ENCODE data around the gene ADGRL1.

ADGRL1 gene

DNA sequence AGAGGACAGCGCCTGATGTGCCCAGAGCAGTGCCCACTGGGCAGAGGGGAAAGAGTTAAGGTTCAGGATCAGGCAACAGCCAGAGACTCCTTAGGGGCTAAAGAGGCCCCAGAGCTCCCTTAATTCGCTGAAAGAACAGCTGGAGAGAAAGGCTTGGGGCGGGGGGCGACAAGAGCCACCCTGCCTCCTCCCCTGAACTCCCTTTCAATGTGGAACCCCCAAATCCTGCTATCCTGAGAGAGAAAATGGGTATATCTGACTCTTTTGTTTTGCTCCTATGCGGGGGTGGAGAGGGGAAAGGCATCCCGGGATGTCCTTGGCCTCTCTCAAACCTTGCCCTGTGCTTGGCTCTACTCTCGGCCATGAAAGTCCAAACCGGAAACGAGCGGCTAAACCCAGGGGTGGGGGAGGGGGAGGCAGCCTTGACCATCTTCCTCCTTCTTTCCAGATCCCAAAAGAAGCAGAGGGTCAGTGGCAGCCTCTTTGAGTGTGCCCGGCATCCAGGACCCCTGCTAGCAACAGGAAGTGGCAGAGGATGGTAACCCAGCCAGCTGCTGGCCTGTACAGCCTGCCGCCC is 93.1 kb downstream of the ADGRL1 start:
- no peak for DNase-seq (ENCODE audit: low spot score)

DNA sequence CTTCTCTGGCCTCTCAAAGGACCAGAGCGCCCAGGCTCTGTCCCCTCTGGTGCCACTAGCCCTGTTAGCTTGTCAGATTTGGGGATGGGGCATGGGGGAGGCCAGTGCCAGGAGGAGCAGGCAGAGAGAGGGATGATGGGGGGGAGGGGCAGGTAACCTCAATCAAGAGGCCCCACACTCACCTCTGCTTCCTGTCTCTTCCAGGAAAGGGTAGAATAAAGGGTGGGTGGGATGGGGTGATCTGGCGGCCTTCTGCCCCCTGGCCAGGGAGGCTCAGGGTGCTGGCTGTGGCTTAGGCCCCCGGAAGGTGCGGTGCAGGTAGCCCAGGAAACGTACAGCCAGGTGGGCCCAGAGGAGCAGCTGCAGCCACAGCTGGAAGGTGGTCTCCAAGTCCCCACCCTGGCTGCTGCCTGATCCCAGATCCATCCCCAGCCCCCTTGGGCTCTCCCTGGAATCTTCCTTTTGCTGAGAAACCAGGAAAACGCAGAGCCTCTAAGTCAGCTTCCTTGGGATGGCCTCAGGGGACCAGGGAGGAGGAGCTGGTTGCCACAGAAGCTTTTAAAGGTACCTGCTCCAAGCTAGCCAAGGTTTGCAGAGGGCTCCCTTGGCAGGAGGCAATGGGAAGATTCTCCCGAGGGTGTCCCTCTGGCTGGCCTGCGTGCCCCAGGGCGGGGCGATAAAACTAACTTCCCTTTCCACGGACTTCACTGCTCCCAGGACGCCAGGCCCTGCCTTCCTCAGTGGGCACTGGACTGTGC is 93.7 kb downstream of the ADGRL1 start:
- no peak for DNase-seq (ENCODE audit: low spot score)

DNA sequence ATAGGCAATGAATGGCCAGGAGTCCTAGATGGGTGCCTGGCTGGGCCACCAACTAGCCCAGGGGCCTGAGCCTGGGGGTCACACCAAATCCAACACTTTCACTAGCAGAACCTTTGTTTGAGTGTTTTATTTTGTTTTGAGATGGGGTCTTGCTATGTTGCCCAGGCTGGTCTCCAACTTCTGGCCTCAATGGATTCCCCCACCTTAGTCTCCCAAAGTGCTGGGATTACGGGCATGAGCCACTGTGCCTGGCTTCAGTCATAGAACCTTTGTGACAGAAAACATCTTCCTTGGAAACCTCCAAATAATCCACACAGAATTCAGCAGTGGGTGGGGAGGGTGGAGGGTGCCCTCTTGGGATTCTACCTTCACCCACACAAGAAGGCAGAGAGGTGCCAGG is 94.5 kb downstream of the ADGRL1 start:
- DNase-seq (ENCODE audit: low spot score): no peak

DNA sequence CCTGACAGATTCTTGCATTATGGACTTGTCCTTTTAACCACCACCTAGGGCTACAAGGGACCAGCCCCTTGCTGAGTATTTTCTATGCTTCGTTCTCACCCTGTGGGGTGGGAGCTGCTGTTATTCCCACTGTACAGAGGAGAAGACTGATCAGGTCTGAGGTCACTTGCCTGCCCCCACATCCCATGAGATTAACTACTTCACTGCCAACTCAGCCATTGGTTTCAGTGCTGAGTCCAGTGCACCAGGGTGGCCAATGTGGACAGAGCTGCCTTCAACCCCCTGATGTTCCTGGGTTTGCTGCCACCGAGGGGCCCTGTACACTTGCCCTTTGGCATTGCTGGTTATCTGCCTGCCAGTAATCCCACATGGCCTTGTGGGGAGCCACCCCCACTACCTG is 95.3 kb downstream of the ADGRL1 start:
- DNase-seq (ENCODE audit: low spot score): no peak

DNA sequence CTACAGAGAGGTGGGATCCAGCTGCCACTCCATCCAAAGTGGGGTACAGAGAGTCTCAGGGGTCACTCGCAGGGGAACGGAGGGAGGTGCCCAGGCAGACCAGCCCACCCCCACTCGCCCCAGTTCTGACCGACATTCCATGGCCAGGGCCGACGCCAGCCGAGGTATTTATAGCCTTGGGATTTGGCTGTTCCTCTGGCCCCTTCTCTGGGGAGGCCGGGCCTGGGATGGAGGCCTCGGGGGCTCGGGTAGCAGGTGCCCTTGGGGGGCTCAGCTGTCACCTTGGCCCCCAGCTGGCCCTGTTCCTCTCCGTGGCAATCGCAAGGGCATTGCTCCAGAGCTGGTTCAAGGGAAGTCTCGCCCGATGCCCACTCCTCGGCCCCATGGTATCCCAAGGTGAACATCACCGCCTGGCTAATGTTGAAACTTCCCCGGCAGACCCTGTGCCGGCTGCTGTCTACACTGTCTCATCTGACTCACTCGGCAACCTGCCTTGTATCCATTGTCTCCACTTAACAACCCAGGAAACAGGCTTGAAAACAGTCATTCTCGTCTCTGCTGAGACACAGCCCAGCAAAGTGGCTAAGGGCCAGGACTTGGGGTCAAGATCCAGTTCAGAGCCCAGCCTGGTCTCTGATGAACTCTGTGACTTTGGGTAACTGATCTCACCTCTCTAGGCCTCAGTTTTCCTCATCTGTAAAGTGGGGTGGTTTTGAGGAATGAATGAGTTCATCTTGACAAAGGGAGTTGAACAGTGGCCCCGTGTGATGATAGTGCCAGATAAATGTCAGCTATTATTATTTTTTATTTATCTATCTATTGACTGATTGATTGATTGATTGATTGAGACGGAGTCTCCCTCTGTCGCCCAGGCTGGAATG is 98.1 kb downstream of the ADGRL1 start:
- DNase-seq (ENCODE audit: low spot score): no peak

DNA sequence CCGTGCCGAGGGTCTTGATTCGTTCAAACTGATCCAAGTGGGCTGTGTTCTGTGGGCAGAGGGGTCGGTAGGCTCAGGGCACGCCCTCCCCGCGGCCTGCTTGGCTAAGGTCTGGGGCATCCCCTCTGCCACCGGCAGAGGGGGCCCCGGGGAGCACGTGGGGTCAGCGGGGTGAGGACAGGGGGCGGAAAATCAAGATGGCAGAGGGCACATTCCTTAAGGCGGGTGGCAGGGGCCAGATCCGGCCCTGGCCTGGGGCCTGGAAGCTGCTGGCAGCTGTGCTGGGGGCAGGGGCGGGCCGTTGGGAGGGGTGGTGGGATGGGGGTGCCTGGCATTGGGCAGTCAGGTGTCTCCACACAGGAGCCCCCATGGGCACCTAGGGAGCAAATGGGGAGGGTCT is 99.1 kb downstream of the ADGRL1 start:
- no peak for DNase-seq (ENCODE audit: low spot score)

DNA sequence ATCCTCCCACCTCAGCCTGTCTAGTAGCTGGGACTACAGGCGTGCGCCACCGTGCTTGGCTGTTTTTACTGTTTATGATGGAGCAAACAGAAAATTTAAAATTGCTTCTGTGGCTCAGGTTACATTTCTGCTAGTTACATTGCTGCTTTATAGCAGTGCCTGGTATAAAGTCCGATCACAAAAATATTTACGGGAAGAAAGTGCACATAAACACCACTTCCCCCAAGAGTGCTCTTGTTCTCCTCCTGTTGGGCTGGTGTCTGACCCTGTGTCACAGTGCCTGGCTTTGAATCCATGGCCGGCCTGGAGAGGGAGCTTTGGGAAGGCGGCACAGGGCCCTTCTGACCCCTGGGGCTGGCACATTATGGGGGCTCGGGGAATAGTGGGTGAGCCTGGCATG is 100.3 kb downstream of the ADGRL1 start:
- no peak for DNase-seq (ENCODE audit: low spot score)

GRCh38 chr19:14103310-14103709 is 102.7 kb downstream of the ADGRL1 start:
- DNase-seq (ENCODE audit: low spot score): no peak

DNA sequence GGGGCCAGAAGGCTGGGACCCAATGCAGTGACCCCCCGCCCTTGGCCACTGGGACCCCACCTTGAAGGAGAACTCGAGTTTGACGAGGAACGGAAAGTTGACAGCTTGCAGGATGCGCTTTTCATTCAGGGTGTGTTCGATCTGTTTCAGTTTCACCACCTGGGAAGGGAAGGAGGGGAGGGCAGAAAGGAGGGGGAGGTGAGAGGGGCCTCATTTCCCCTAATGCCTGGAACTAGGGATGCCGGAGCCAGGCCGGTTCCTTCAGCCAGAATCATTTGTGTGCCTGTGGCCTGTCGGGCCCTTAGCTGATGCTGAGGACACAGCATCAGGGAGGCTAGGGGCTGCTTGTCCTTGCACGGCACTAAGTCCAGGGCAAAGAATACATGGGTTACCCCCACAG is 103.2 kb downstream of the ADGRL1 start:
- no peak for DNase-seq (ENCODE audit: low spot score)

- DNase-seq (ENCODE audit: low spot score): no peak
Observed at GRCh38 chr19:14102102-14102696, 103.8 kb downstream of the ADGRL1 start.

DNA sequence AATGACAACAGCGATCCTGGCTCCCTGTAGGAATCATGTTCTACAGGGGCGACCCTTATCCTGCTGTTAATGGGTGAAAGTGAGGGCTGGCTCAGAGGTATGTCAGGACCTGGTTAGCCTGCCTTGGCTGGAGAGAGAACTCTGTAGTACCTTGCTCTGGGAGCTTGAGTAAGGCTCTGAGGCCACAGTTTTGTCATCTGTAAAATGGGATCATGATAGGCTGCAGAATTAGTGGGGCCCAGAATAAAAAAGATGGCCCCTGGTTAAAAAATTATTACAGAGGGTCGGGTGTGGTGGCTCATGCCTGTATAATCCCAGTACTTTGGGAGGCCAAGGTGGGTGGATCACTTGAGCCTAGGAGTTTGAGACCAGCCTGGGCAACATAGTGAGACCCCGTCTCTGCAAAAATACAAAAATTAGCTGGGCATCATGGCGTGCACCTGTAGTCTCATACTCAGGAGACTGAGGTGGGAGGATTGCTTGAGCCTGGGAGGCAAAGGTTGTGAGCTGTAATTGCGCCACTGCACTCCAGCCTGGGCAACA is 104.9 kb downstream of the ADGRL1 start:
- no peak for DNase-seq (ENCODE audit: low spot score)
